Muscle of leg (tissue), 9 donors: ENCODE measurements around the gene TMED9. TPM values are rescaled to one million over a fixed set of nuclear protein-coding genes. Genes with fewer than 3 reads are reported as not detected.

ENCODE experiments used
- polyA plus RNA-seq, 8 donors: library from polyadenylated mRNA; unstranded; fragments of 120-200 nt; gene quantifications; one replicate each; pipeline versions ENCODE4 v1.2.1 to v1.2.3, GENCODE V29; 2013; ENCODE audit warnings: inconsistent platforms in 1 of 8, low replicate concordance in 1 of 8; ENCODE audit not compliant: insufficient read length in 8 of 8, insufficient read depth in 1 of 8
- total RNA-seq: library from RNA; stranded (reverse); fragments of 120-200 nt; gene quantifications from one replicate; pipeline ENCODE4 v1.2.4, GENCODE V29; 2013

TMED9 gene
- total and polyA plus RNA-seq, 9 donors: 48.0 to 161 (median 133) TPM

Other genes with a start within 250 kb of the TMED9 start
- 85.3 TPM for gene LMAN2, start 240.5 kb upstream of the TMED9 start, total RNA-seq
- gene LMAN2, start 240.5 kb upstream of the TMED9 start, polyA plus RNA-seq: 100 to 1,000 TPM in 1 of 8 donors, 10 to 100 TPM in 7; 77.9 to 102 (median 86.3) TPM
- gene RGS14, start 234.3 kb upstream of the TMED9 start, total RNA-seq: 16.2 TPM
- 10 to 100 TPM; 10.4 to 17.2 (median 12.5) TPM for gene RGS14, start 234.3 kb upstream of the TMED9 start, polyA plus RNA-seq
- gene SLC34A1, start 207.8 kb upstream of the TMED9 start, total RNA-seq: not detected
- gene SLC34A1, start 207.8 kb upstream of the TMED9 start, polyA plus RNA-seq: not detected
- not detected for gene PFN3, start 191.5 kb upstream of the TMED9 start, total RNA-seq
- not detected for gene PFN3, start 191.5 kb upstream of the TMED9 start, polyA plus RNA-seq
- gene F12, start 182.6 kb upstream of the TMED9 start, total RNA-seq: 0.27 TPM
- 1 to 10 TPM in 1 of 8 donors, under 1 TPM in 6, not detected in 1; 0.14 to 1.0 (median 0.45) TPM for gene F12, start 182.6 kb upstream of the TMED9 start, polyA plus RNA-seq
- gene GRK6, start 165.5 kb upstream of the TMED9 start, total RNA-seq: 13.8 TPM
- 10 to 100 TPM; 16.0 to 25.0 (median 19.7) TPM for gene GRK6, start 165.5 kb upstream of the TMED9 start, polyA plus RNA-seq
- 0.93 TPM for gene PRR7, start 145.4 kb upstream of the TMED9 start, total RNA-seq
- 1 to 10 TPM in 5 of 8 donors, under 1 TPM in 3; 0.70 to 1.7 (median 1.0) TPM for gene PRR7, start 145.4 kb upstream of the TMED9 start, polyA plus RNA-seq
- 97.3 TPM for gene DBN1, start 118.6 kb upstream of the TMED9 start, total RNA-seq
- gene DBN1, start 118.6 kb upstream of the TMED9 start, polyA plus RNA-seq: 100 to 1,000 TPM; 197 to 295 (median 267) TPM
- 97.1 TPM for gene PDLIM7, start 94.6 kb upstream of the TMED9 start, total RNA-seq
- gene PDLIM7, start 94.6 kb upstream of the TMED9 start, polyA plus RNA-seq: 100 to 1,000 TPM; 152 to 458 (median 295) TPM
- gene DOK3, start 82.4 kb upstream of the TMED9 start, total RNA-seq: 2.7 TPM
- 1 to 10 TPM; 4.2 to 9.9 (median 6.8) TPM for gene DOK3, start 82.4 kb upstream of the TMED9 start, polyA plus RNA-seq
- gene DDX41, start 75.2 kb upstream of the TMED9 start, total RNA-seq: 49.7 TPM
- gene DDX41, start 75.2 kb upstream of the TMED9 start, polyA plus RNA-seq: 10 to 100 TPM; 44.4 to 69.0 (median 55.9) TPM
- 43.8 TPM for gene FAM193B, start 37.6 kb upstream of the TMED9 start, total RNA-seq
- 10 to 100 TPM; 36.8 to 65.0 (median 51.8) TPM for gene FAM193B, start 37.6 kb upstream of the TMED9 start, polyA plus RNA-seq
- 22.0 TPM for gene B4GALT7, start 7.9 kb downstream of the TMED9 start, total RNA-seq
- 10 to 100 TPM; 17.3 to 23.6 (median 19.9) TPM for gene B4GALT7, start 7.9 kb downstream of the TMED9 start, polyA plus RNA-seq
- gene FAM153A, start 190.7 kb downstream of the TMED9 start, total RNA-seq: 0.31 TPM
- under 1 TPM in 7 of 8 donors, not detected in 1; 0.05 to 0.86 (median 0.29) TPM for gene FAM153A, start 190.7 kb downstream of the TMED9 start, polyA plus RNA-seq